Type B pancreatic cell (in vitro differentiated cells): ENCODE measurements around the gene AHCYL2. TPM values are rescaled to one million over a fixed set of nuclear protein-coding genes. Genes with fewer than 3 reads are reported as not detected.
A peak's percentile ranks its signal among the peaks of the same experiment; 100 is the strongest.

Experiments
- DNase-seq: peaks from one replicate; pipeline ENCODE4 v3.0.0; 2021; ENCODE audit warnings: mixed read lengths; ENCODE audit not compliant: unreplicated experiment; ENCODE audit errors: extremely low spot score
- H3K27ac Mint-ChIP-seq: 2 replicates; pipeline ENCODE4 v1.8.0; 2021; ENCODE audit warnings: mild to moderate bottlenecking, mixed read lengths
- H3K27me3 Mint-ChIP-seq: 2 replicates; pipeline ENCODE4 v1.8.0; 2021; ENCODE audit warnings: mixed read lengths
- H3K36me3 Mint-ChIP-seq: 2 replicates; pipeline ENCODE4 v1.8.0; 2021; ENCODE audit warnings: mixed read lengths
- H3K4me1 Mint-ChIP-seq: one replicate; pipeline ENCODE4 v1.8.0; 2021; ENCODE audit warnings: mixed read lengths; ENCODE audit not compliant: unreplicated experiment
- H3K4me3 Mint-ChIP-seq: 2 replicates; pipeline ENCODE4 v1.8.0; 2021; ENCODE audit warnings: mild to moderate bottlenecking, mixed read lengths
- H3K9me3 Mint-ChIP-seq: 2 replicates; pipeline ENCODE4 v1.8.0; 2021; ENCODE audit warnings: mixed read lengths
- CTCF ChIP-seq: fragments of 200-600 bp; sonication (generic); conservative IDR thresholded peaks from 2 replicates; pipeline ENCODE4 v1.5.0; 2021; ENCODE audit warnings: antibody characterized with exemption, mild to moderate bottlenecking
- total RNA-seq: library from RNA; stranded (reverse); gene quantifications from 2 replicates; pipeline ENCODE4 v1.2.1, GENCODE V29; 2021; ENCODE audit warnings: low replicate concordance

AHCYL2 gene
- total RNA-seq, 1 donor from 2014 or later: 27.8 TPM

GRCh38 chr7:129338450-129338849 is 113.6 kb downstream of the AHCYL2 start:
- H3K4me1 Mint-ChIP-seq: no peaks in the 10 kb centered on the region
- no peaks in the 10 kb centered on the region for H3K27me3 Mint-ChIP-seq
- no peak for TF ChIP-seq CTCF
- no peak overlapping the region for H3K27ac Mint-ChIP-seq
- DNase-seq: no peak
- no peaks in the 10 kb centered on the region for H3K36me3 Mint-ChIP-seq
- H3K4me3 Mint-ChIP-seq: no peak overlapping the region
- H3K9me3 Mint-ChIP-seq: no peaks in the 10 kb centered on the region

GRCh38 chr7:129341212-129341611 is 116.4 kb downstream of the AHCYL2 start:
- Mint-ChIP-seq H3K4me3 (no peak overlapping the region), H3K27me3 (no peaks in the 10 kb centered on the region)

GRCh38 chr7:129341816-129342806 is 117.3 kb downstream of the AHCYL2 start:
- DNase-seq: no peak
- no peaks in the 10 kb centered on the region for H3K27me3 Mint-ChIP-seq
- no peak for TF ChIP-seq CTCF
- H3K27ac Mint-ChIP-seq: no peak overlapping the region
- no peaks in the 10 kb centered on the region for H3K36me3 Mint-ChIP-seq
- H3K4me1 Mint-ChIP-seq: no peaks in the 10 kb centered on the region
- H3K4me3 Mint-ChIP-seq: no peak overlapping the region
- H3K9me3 Mint-ChIP-seq: no peaks in the 10 kb centered on the region

More at GRCh38 chr7:129341212-129341611, 116.4 kb downstream of the AHCYL2 start:
- TF ChIP-seq CTCF: no peak
- DNase-seq: no peak
- no peaks in the 10 kb centered on the region for H3K4me1 Mint-ChIP-seq
- H3K36me3 Mint-ChIP-seq: no peaks in the 10 kb centered on the region
- no peaks in the 10 kb centered on the region for H3K9me3 Mint-ChIP-seq
- no peak overlapping the region for H3K27ac Mint-ChIP-seq

- DNase-seq: no peak
- H3K36me3 Mint-ChIP-seq: no peaks in the 10 kb centered on the region
- H3K4me1 Mint-ChIP-seq: no peaks in the 10 kb centered on the region
- no peaks in the 10 kb centered on the region for H3K27me3 Mint-ChIP-seq
- TF ChIP-seq CTCF: peak; percentile 89
- H3K27ac Mint-ChIP-seq: no peak overlapping the region
- no peaks in the 10 kb centered on the region for H3K9me3 Mint-ChIP-seq
- no peak overlapping the region for H3K4me3 Mint-ChIP-seq
Observed at GRCh38 chr7:129343099-129343700, 118.4 kb downstream of the AHCYL2 start.

GRCh38 chr7:129347330-129347729 is 122.5 kb downstream of the AHCYL2 start:
- TF ChIP-seq CTCF: no peak
- H3K36me3 Mint-ChIP-seq: no peaks in the 10 kb centered on the region
- H3K4me1 Mint-ChIP-seq: no peaks in the 10 kb centered on the region
- H3K9me3 Mint-ChIP-seq: no peaks in the 10 kb centered on the region
- H3K4me3 Mint-ChIP-seq: no peak overlapping the region
- H3K27me3 Mint-ChIP-seq: no peaks in the 10 kb centered on the region
- H3K27ac Mint-ChIP-seq: no peak overlapping the region
- no peak for DNase-seq
